CD14-positive monocyte (primary cell): ENCODE results near the gene UBL4A. TPM values are rescaled to one million over a fixed set of nuclear protein-coding genes. Genes with fewer than 3 reads are reported as not detected.

Experiments used
- DNase-seq, 3 donors: peaks; one replicate each; pipeline ENCODE4 v3.0.0-alpha.2; 2011 to 2022
- H2AFZ ChIP-seq: 2 replicates; pipeline ENCODE4 v1.6.0; 2012; ENCODE audit warnings: mild to moderate bottlenecking, low read depth, low read length, inconsistent platforms; ENCODE audit not compliant: insufficient read depth, poor library complexity, severe bottlenecking
- H3K27ac ChIP-seq, 2 donors: 1 replicate in 1 of 2; 2 replicates in 1 of 2; pipeline ENCODE4 v1.5.1; 2012 to 2013; ENCODE audit warnings: low read length in 2 of 2, control low read depth in 1 of 2, inconsistent platforms in 1 of 2, low read depth in 1 of 2, mild to moderate bottlenecking in 1 of 2
- H3K27me3 ChIP-seq, 2 donors: one replicate each; pipeline versions ENCODE4 v1.6.0 to v1.6.1; 2011 to 2013; ENCODE audit warnings: low read length in 2 of 2; ENCODE audit not compliant: control insufficient read depth in 2 of 2, insufficient read depth in 2 of 2
- H3K36me3 ChIP-seq, 2 donors: replicated peaks in 1 of 2; 1 replicate in 1 of 2; 2 replicates in 1 of 2; pipeline versions ENCODE4 v1.5.1 to v1.6.1; 2012 to 2013; ENCODE audit warnings: low read length in 2 of 2, control low read depth in 1 of 2, inconsistent platforms in 1 of 2, mild to moderate bottlenecking in 1 of 2; ENCODE audit not compliant: insufficient read depth in 2 of 2, control insufficient read depth in 1 of 2
- H3K4me1 ChIP-seq, 2 donors: 1 replicate in 1 of 2; 2 replicates in 1 of 2; pipeline versions ENCODE4 v1.5.1 to v1.6.1; 2012 to 2013; ENCODE audit warnings: low read length in 2 of 2, control low read depth in 1 of 2, inconsistent platforms in 1 of 2, mild to moderate bottlenecking in 1 of 2, moderate library complexity in 1 of 2; ENCODE audit not compliant: insufficient read depth in 2 of 2, control insufficient read depth in 1 of 2
- H3K4me2 ChIP-seq: replicated peaks from 2 replicates; pipeline ENCODE3; 2012; ENCODE audit warnings: low read length, moderate library complexity, mild to moderate bottlenecking; ENCODE audit not compliant: poor library complexity, severe bottlenecking; ENCODE audit errors: extremely low read depth
- H3K4me3 ChIP-seq, 3 experiments: fragments of 200-600 bp in 1 of 3; sonication (generic) in 1 of 3; replicated peaks in 1 of 3; 1 replicate in 2 of 3; 2 replicates in 1 of 3; pipeline ENCODE4 v1.5.1; 2011 to 2013; ENCODE audit warnings: low read length in 3 of 3, mild to moderate bottlenecking in 3 of 3, control low read depth in 2 of 3, low read depth in 2 of 3, inconsistent platforms in 1 of 3, moderate library complexity in 1 of 3
- H3K79me2 ChIP-seq: 2 replicates; pipeline ENCODE4 v1.6.0; 2012; ENCODE audit warnings: mild to moderate bottlenecking, control low read depth, inconsistent platforms, low read length, moderate library complexity; ENCODE audit not compliant: insufficient read depth
- H3K9ac ChIP-seq: 2 replicates; pipeline ENCODE4 v1.6.0; 2017; ENCODE audit warnings: low read length, mild to moderate bottlenecking; ENCODE audit not compliant: insufficient read depth, poor library complexity, severe bottlenecking
- H3K9me3 ChIP-seq, 2 donors: replicated peaks in 1 of 2; 1 replicate in 1 of 2; 2 replicates in 1 of 2; pipeline versions ENCODE4 v1.5.1 to v1.6.1; 2012 to 2013; ENCODE audit warnings: low read length in 2 of 2, control low read depth in 1 of 2; ENCODE audit not compliant: control insufficient read depth in 1 of 2, insufficient read depth in 1 of 2
- H4K20me1 ChIP-seq: 2 replicates; pipeline ENCODE4 v1.6.0; 2012; ENCODE audit warnings: mild to moderate bottlenecking, low read length, control low read depth, moderate library complexity; ENCODE audit not compliant: insufficient read depth
- H3K27ac Mint-ChIP-seq, 7 donors: one replicate each; pipeline ENCODE4 v1.8.0; 2020; ENCODE audit warnings: mild to moderate bottlenecking in 7 of 7, mixed read lengths in 7 of 7, moderate library complexity in 6 of 7, inconsistent platforms in 2 of 7
- H3K27me3 Mint-ChIP-seq, 3 donors: one replicate each; pipeline ENCODE4 v1.8.0; 2021 to 2022; ENCODE audit warnings: low read depth in 3 of 3, mild to moderate bottlenecking in 3 of 3, mixed read lengths in 3 of 3, moderate library complexity in 3 of 3, inconsistent platforms in 1 of 3
- H3K36me3 Mint-ChIP-seq, 2 donors: one replicate each; pipeline ENCODE4 v1.8.0; 2020; ENCODE audit warnings: mixed read lengths in 2 of 2, inconsistent platforms in 1 of 2, mild to moderate bottlenecking in 1 of 2
- H3K4me1 Mint-ChIP-seq: one replicate; pipeline ENCODE4 v1.8.0; 2020; ENCODE audit warnings: mild to moderate bottlenecking, mixed read lengths
- H3K4me3 Mint-ChIP-seq, 2 donors: one replicate each; pipeline ENCODE4 v1.8.0; 2020; ENCODE audit warnings: mild to moderate bottlenecking in 2 of 2, mixed read lengths in 2 of 2, moderate library complexity in 1 of 2
- H3K9me3 Mint-ChIP-seq, 7 donors: one replicate each; pipeline ENCODE4 v1.8.0; 2020 to 2022; ENCODE audit warnings: mixed read lengths in 7 of 7, mild to moderate bottlenecking in 6 of 7, moderate library complexity in 6 of 7, inconsistent platforms in 2 of 7
- WGBS: methylation state at CpG from one replicate; pipeline ENCODE4 v1.1.5; 2013; ENCODE audit warnings: missing lambda C conversion rate; ENCODE audit not compliant: insufficient coverage; 5-methylcytosine and 5-hydroxymethylcytosine counted together
- intact Hi-C, 2 donors: fragments of 100-400 bp; cut with micrococcal nuclease; formaldehyde crosslinking; loops; one replicate each; pipeline versions ENCODE4 v1.15.0 to v1.15.1; 2023
- polyA plus RNA-seq, 3 donors: library from polyadenylated mRNA; depleted of rRNA in 1 of 3; unstranded in 2 of 3; stranded (reverse) in 1 of 3; fragments of 300-500 nt in 2 of 3; fragments of >200 nt in 1 of 3; fragmentation: Illumina TruSeq in 2 of 3; gene quantifications; 1 replicate in 2 of 3; 2 replicates in 1 of 3; pipeline ENCODE4 v1.2.3, GENCODE V29; 2012 to 2021
- TF ChIP-seq, protein P1 (sequence below): fragments of 200-600 bp; IDR thresholded peaks from one replicate; pipeline ENCODE4 v1.8.0; 2022; ENCODE audit warnings: antibody characterized with exemption, mild to moderate bottlenecking

Gene UBL4A
- polyA plus RNA-seq, 3 donors: 27.9 to 29.0 (median 28.1) TPM

DNA sequence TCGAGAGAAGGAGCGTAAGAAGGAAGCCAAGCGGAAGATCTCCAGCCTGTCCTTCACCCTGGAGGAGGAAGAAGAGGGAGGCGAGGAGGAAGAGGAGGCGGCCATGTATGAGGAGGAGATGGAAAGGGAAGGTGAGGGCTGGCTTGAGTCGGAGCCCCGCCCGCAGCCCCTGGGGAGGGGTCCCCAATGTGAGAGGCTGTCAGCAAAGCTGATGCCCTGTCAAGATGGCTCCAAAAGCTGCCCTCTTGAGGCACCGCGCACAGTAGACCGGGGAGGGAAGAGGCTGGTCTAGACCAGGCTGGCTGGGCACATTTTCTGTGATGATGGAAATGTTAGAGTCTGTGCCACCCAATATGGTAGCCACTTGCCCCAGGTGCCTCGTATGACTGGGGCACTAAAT lies 40.0 kb downstream of the UBL4A start:
- intact Hi-C loops: no loop called here
- WGBS: 100% methylated on average over 3 of the region's 12 CpGs

DNA sequence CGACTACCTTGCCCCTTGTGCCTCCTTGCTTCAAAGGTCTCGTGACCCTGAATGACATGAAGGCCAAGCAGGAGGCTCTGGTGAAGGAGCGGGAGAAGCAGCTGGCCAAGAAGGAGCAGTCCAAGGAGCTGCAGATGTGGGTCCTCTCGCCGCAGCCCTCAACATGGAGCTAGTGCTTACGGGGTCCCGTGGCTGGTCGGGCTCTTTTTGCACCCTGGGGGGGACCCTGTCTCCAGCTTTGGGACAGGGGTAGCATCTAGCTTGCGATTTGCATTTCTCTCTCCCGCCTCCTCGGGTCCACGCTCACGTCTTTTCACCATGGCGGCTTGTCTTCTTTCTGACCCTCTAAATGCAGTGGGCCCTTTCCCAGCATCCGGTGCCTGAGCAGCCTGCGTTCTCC lies 40.6 kb downstream of the UBL4A start:
- intact Hi-C loops: no loop called here
- Mint-ChIP-seq H3K4me3 (peak overlapping the region in 1 of 2 donors; percentile 9), H3K36me3 (peaks cover 55 to 67% of the 10 kb centered on the region in 2 donors), H3K4me1 (peaks cover 10% of the 10 kb centered on the region), H3K9me3 (peaks cover 0 to 6% (median 0%) of the 10 kb centered on the region in 7 donors), H3K27ac (peak overlapping the region in 1 of 7 donors; percentile 45), H3K27me3 (peaks cover 0 to 13% (median 0%) of the 10 kb centered on the region in 3 donors)
- WGBS: 100% methylated on average over 6 of the region's 16 CpGs
- Histone ChIP-seq H2AFZ (no peak overlapping the region), H3K4me1 (peaks cover 15 to 20% of the 10 kb centered on the region in 2 donors), H4K20me1 (peaks cover 9% of the 10 kb centered on the region), H3K9me3 (no peaks in the 10 kb centered on the region), H3K4me3 (no peak overlapping the region), H3K27me3 (no peaks in the 10 kb centered on the region), H3K4me2 (no peak overlapping the region), H3K27ac (no peak overlapping the region), H3K36me3 (peaks cover 49 to 54% of the 10 kb centered on the region in 2 donors), H3K79me2 (peaks cover 10% of the 10 kb centered on the region), H3K9ac (no peak overlapping the region)
- TF ChIP-seq, protein P1, sequence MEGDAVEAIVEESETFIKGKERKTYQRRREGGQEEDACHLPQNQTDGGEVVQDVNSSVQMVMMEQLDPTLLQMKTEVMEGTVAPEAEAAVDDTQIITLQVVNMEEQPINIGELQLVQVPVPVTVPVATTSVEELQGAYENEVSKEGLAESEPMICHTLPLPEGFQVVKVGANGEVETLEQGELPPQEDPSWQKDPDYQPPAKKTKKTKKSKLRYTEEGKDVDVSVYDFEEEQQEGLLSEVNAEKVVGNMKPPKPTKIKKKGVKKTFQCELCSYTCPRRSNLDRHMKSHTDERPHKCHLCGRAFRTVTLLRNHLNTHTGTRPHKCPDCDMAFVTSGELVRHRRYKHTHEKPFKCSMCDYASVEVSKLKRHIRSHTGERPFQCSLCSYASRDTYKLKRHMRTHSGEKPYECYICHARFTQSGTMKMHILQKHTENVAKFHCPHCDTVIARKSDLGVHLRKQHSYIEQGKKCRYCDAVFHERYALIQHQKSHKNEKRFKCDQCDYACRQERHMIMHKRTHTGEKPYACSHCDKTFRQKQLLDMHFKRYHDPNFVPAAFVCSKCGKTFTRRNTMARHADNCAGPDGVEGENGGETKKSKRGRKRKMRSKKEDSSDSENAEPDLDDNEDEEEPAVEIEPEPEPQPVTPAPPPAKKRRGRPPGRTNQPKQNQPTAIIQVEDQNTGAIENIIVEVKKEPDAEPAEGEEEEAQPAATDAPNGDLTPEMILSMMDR: no peak
- DNase-seq: no peak

More for the DNA sequence above, 40.0 kb downstream of the UBL4A start:
- no peak for DNase-seq
- Histone ChIP-seq H3K36me3 (peaks cover 48 to 54% of the 10 kb centered on the region in 2 donors), H3K9ac (no peak overlapping the region), H3K27me3 (no peaks in the 10 kb centered on the region), H4K20me1 (peaks cover 9% of the 10 kb centered on the region), H3K4me2 (no peak overlapping the region), H3K4me1 (peaks cover 15 to 20% of the 10 kb centered on the region in 2 donors), H3K79me2 (peaks cover 10% of the 10 kb centered on the region), H3K9me3 (no peaks in the 10 kb centered on the region), H3K27ac (no peak overlapping the region), H3K4me3 (no peak overlapping the region), H2AFZ (no peak overlapping the region)
- Mint-ChIP-seq H3K27ac (peak overlapping the region in 2 of 7 donors; percentile 46 to 64), H3K4me3 (no peak overlapping the region), H3K9me3 (peaks cover 0 to 4% (median 0%) of the 10 kb centered on the region in 7 donors), H3K27me3 (peaks cover 0 to 15% (median 0%) of the 10 kb centered on the region in 3 donors), H3K36me3 (peaks cover 51 to 64% of the 10 kb centered on the region in 2 donors), H3K4me1 (peaks cover 10% of the 10 kb centered on the region)
- TF ChIP-seq, protein P1: no peak
